Gastroesophageal sphincter (tissue), 4 donors: ENCODE data around the gene CYRIA. TPM values are rescaled to one million over a fixed set of nuclear protein-coding genes. Genes with fewer than 3 reads are reported as not detected.

Experiments used
- ATAC-seq: fragments of 150-250 bp; one replicate; pipeline ENCODE4 v1.9.1; 2016; ENCODE audit warnings: mild to moderate bottlenecking, moderate library complexity
- H3K27ac ChIP-seq, 4 donors: fragments of 200-600 bp; sonication (generic) in 3 of 4; 1 replicate in 3 of 4; 2 replicates in 1 of 4; pipeline ENCODE4 v1.5.1; 2016 to 2019
- H3K27me3 ChIP-seq: fragments of 200-600 bp; sonication (generic); one replicate; pipeline ENCODE4 v1.5.1; 2019
- H3K36me3 ChIP-seq, 2 donors: fragments of 200-600 bp; sonication (generic); one replicate each; pipeline ENCODE4 v1.5.1; 2019; ENCODE audit warnings: control low read depth in 1 of 2
- H3K4me1 ChIP-seq, 3 donors: fragments of 200-600 bp; sonication (generic); 1 replicate in 2 of 3; 2 replicates in 1 of 3; pipeline ENCODE4 v1.5.1; 2016 to 2019; ENCODE audit warnings: control low read depth in 2 of 3
- H3K4me3 ChIP-seq, 2 donors: fragments of 200-600 bp; sonication (generic); one replicate each; pipeline ENCODE4 v1.5.1; 2019; ENCODE audit warnings: mild to moderate bottlenecking in 1 of 2, moderate library complexity in 1 of 2
- H3K9me3 ChIP-seq, 3 donors: fragments of 200-600 bp; sonication (generic); one replicate each; pipeline ENCODE4 v1.5.1; 2017 to 2019; ENCODE audit warnings: control low read depth in 2 of 3
- CTCF ChIP-seq, 4 experiments: fragments of 200-600 bp in 2 of 4; fragments of 450-650 bp in 2 of 4; sonication (generic) in 1 of 4; IDR thresholded peaks; one replicate each; pipeline ENCODE4 v1.5.1; 2017 to 2019; ENCODE audit warnings: antibody characterized with exemption in 4 of 4, mild to moderate bottlenecking in 2 of 4, moderate library complexity in 2 of 4
- EP300 ChIP-seq: sonication (generic); formaldehyde crosslinking; IDR thresholded peaks from one replicate; pipeline ENCODE4 v1.6.1; 2017; ENCODE audit warnings: antibody characterized with exemption, mild to moderate bottlenecking
- POLR2A ChIP-seq, 2 donors: fragments of 450-650 bp; IDR thresholded peaks; one replicate each; pipeline ENCODE4 v1.6.1; 2017; ENCODE audit warnings: antibody characterized with exemption in 2 of 2, mild to moderate bottlenecking in 2 of 2, moderate library complexity in 1 of 2
- POLR2AphosphoS5 ChIP-seq: sonication (generic); formaldehyde crosslinking; IDR thresholded peaks from one replicate; pipeline ENCODE4 v1.6.1; 2017; ENCODE audit warnings: antibody characterized with exemption
- WGBS, 2 donors: methylation state at CpG; one replicate each; pipeline ENCODE4 v1.1.5; 2018; ENCODE audit warnings: low coverage in 1 of 2; 5-methylcytosine and 5-hydroxymethylcytosine counted together
- total RNA-seq, 4 donors: library from RNA; depleted of rRNA; stranded (reverse); fragments of >200 nt; gene quantifications; one replicate each; pipeline ENCODE4 v1.1.0, GENCODE V29; 2016

Gene CYRIA
- total RNA-seq, 4 donors from 2014 or later, result 9.3 to 20.7 (median 13.4) TPM

GRCh38 chr2:16707014-16707623 lies 41.5 kb upstream of the CYRIA start:
- TF ChIP-seq EP300, result no peak
- TF ChIP-seq POLR2AphosphoS5, result no peak
- TF ChIP-seq CTCF (IDR thresholded peaks at IDR 0.05), result no peak
- Histone ChIP-seq H3K9me3 (peaks cover 0 to 9% (median 0%) of the 10 kb centered on the region in 3 donors), H3K27ac (no peak overlapping the region), H3K4me1 (no peaks in the 10 kb centered on the region), H3K27me3 (no peaks in the 10 kb centered on the region), H3K36me3 (no peaks in the 10 kb centered on the region), H3K4me3 (no peak overlapping the region)
- 92 to 94% methylated on average over 5 of the region's 5 CpGs for WGBS, 2 donors
- ATAC-seq, result no peak

- WGBS, 2 donors, result 63 to 71% methylated on average over 6 to 9 of the region's 11 CpGs
- ATAC-seq, result no peak
Observed at GRCh38 chr2:16700551-16701259, 35.1 kb upstream of the CYRIA start.

GRCh38 chr2:16693854-16694253 lies 28.2 kb upstream of the CYRIA start:
- Histone ChIP-seq H3K36me3 (no peaks in the 10 kb centered on the region), H3K9me3 (no peaks in the 10 kb centered on the region), H3K27ac (no peak overlapping the region), H3K27me3 (no peaks in the 10 kb centered on the region), H3K4me3 (no peak overlapping the region), H3K4me1 (no peaks in the 10 kb centered on the region)
- TF ChIP-seq EP300 (no peak), POLR2A (IDR thresholded peaks at IDR 0.05) (no peak), CTCF (IDR thresholded peaks at IDR 0.05) (no peak), POLR2AphosphoS5 (no peak)
- ATAC-seq, result no peak
- WGBS, 2 donors, result 84 to 88% methylated on average over 4 of the region's 4 CpGs

More at GRCh38 chr2:16700551-16701259, 35.1 kb upstream of the CYRIA start:
- peaks cover 0 to 9% (median 0%) of the 10 kb centered on the region in 3 donors for H3K9me3 ChIP-seq
- no peaks in the 10 kb centered on the region for H3K4me1 ChIP-seq
- H3K27ac ChIP-seq, result no peak overlapping the region
- no peaks in the 10 kb centered on the region for H3K27me3 ChIP-seq
- no peaks in the 10 kb centered on the region for H3K36me3 ChIP-seq
- H3K4me3 ChIP-seq, result no peak overlapping the region
- TF ChIP-seq EP300, result no peak

- H3K4me1 ChIP-seq, result no peaks in the 10 kb centered on the region
- ATAC-seq, result no peak
- no peak overlapping the region for H3K4me3 ChIP-seq
- H3K27me3 ChIP-seq, result no peaks in the 10 kb centered on the region
- H3K36me3 ChIP-seq, result no peaks in the 10 kb centered on the region
- TF ChIP-seq POLR2AphosphoS5 (no peak), CTCF (IDR thresholded peaks at IDR 0.05) (no peak), EP300 (no peak), POLR2A (IDR thresholded peaks at IDR 0.05) (no peak)
- H3K9me3 ChIP-seq, result no peaks in the 10 kb centered on the region
- no peak overlapping the region for H3K27ac ChIP-seq
- 73 to 74% methylated on average over 5 to 7 of the region's 7 CpGs for WGBS, 2 donors
Observed at GRCh38 chr2:16691261-16691660, 25.6 kb upstream of the CYRIA start.

- Histone ChIP-seq H3K4me3 (no peak overlapping the region), H3K27ac (no peak overlapping the region), H3K4me1 (no peaks in the 10 kb centered on the region), H3K9me3 (no peaks in the 10 kb centered on the region), H3K27me3 (no peaks in the 10 kb centered on the region), H3K36me3 (no peaks in the 10 kb centered on the region)
- no peak for ATAC-seq
- TF ChIP-seq CTCF (IDR thresholded peaks at IDR 0.05) (no peak), POLR2A (IDR thresholded peaks at IDR 0.05) (no peak), POLR2AphosphoS5 (no peak), EP300 (no peak)
- 91 to 100% methylated on average over 1 to 4 of the region's 4 CpGs for WGBS, 2 donors
Observed at GRCh38 chr2:16687955-16688354, 22.3 kb upstream of the CYRIA start.
